ENCODE data around the gene UBE3B.

Gene UBE3B

GRCh38 chr12:109482491-109482890 lies 5.1 kb downstream of the UBE3B start:
- Histone ChIP-seq H4K20me1 (ENCODE audit: insufficient read depth, low read length, poor library complexity, severe bottlenecking) (no peaks in the 10 kb centered on the region), H2AFZ (ENCODE audit: low read length) (no peak overlapping the region), H3K9ac (ENCODE audit: low read depth, low read length, poor library complexity, severe bottlenecking) (no peak overlapping the region), H3K9me3 (ENCODE audit: insufficient read depth, low read depth, low read length) (no peaks in the 10 kb centered on the region), H3K79me2 (ENCODE audit: insufficient read depth, low read length) (peaks cover 20% of the 10 kb centered on the region), H3K27me3 (ENCODE audit: insufficient read depth, low read length, poor library complexity, severe bottlenecking) (no peaks in the 10 kb centered on the region), H3K4me2 (ENCODE audit: low read depth, low read length, poor library complexity, severe bottlenecking) (no peak overlapping the region), H3K4me3 (ENCODE audit: low read length, poor library complexity, severe bottlenecking) (no peak overlapping the region), H3F3A (ENCODE audit: low read depth) (no peaks in the 10 kb centered on the region; the same call in 1 of the 2 replicates), H3K4me1 (ENCODE audit: insufficient read depth, low read length, poor library complexity, severe bottlenecking) (peaks cover 12% of the 10 kb centered on the region), H3K36me3 (ENCODE audit: insufficient read depth, low read length) (peaks cover 17% of the 10 kb centered on the region; the same call in 1 of the 2 replicates), H3K9me2 (replicated peaks; ENCODE audit: low read depth, low read length) (no peaks in the 10 kb centered on the region)
- TF ChIP-seq EZH2phosphoT487 (IDR thresholded peaks at IDR 0.05; ENCODE audit: borderline replicate concordance) (no peak), CTCF (conservative IDR thresholded peaks at IDR 0.05; ENCODE audit: low read length) (no peak)

GRCh38 chr12:109482894-109483293 lies 5.5 kb downstream of the UBE3B start:
- H3K36me3 ChIP-seq (ENCODE audit: insufficient read depth, low read length): peaks cover 20% of the 10 kb centered on the region; the same call in 1 of the 2 replicates
- no peak overlapping the region for H3K4me2 ChIP-seq (ENCODE audit: low read depth, low read length, poor library complexity, severe bottlenecking)
- TF ChIP-seq CTCF (conservative IDR thresholded peaks at IDR 0.05; ENCODE audit: low read length): no peak
- no peak for TF ChIP-seq EZH2phosphoT487 (IDR thresholded peaks at IDR 0.05; ENCODE audit: borderline replicate concordance)

GRCh38 chr12:109483346-109483745 lies 5.9 kb downstream of the UBE3B start:
- Histone ChIP-seq H2AFZ (ENCODE audit: low read length) (no peak overlapping the region), H3K4me1 (ENCODE audit: insufficient read depth, low read length, poor library complexity, severe bottlenecking) (peaks cover 8% of the 10 kb centered on the region), H4K20me1 (ENCODE audit: insufficient read depth, low read length, poor library complexity, severe bottlenecking) (no peaks in the 10 kb centered on the region), H3K4me2 (ENCODE audit: low read depth, low read length, poor library complexity, severe bottlenecking) (no peak overlapping the region), H3K9me2 (replicated peaks; ENCODE audit: low read depth, low read length) (no peaks in the 10 kb centered on the region), H3K4me3 (ENCODE audit: low read length, poor library complexity, severe bottlenecking) (no peak overlapping the region), H3K9me3 (ENCODE audit: insufficient read depth, low read depth, low read length) (no peaks in the 10 kb centered on the region), H3K79me2 (ENCODE audit: insufficient read depth, low read length) (peaks cover 11% of the 10 kb centered on the region; the same call in 1 of the 2 replicates), H3K9ac (ENCODE audit: low read depth, low read length, poor library complexity, severe bottlenecking) (no peak overlapping the region), H3K27me3 (ENCODE audit: insufficient read depth, low read length, poor library complexity, severe bottlenecking) (no peaks in the 10 kb centered on the region), H3K36me3 (ENCODE audit: insufficient read depth, low read length) (peaks cover 25% of the 10 kb centered on the region; the same call in 1 of the 2 replicates), H3F3A (ENCODE audit: low read depth) (no peaks in the 10 kb centered on the region; the same call in 1 of the 2 replicates)
- TF ChIP-seq CTCF (conservative IDR thresholded peaks at IDR 0.05; ENCODE audit: low read length): no peak
- no peak for TF ChIP-seq EZH2phosphoT487 (IDR thresholded peaks at IDR 0.05; ENCODE audit: borderline replicate concordance)

More at GRCh38 chr12:109482894-109483293, 5.5 kb downstream of the UBE3B start:
- Histone ChIP-seq H3K27me3 (ENCODE audit: insufficient read depth, low read length, poor library complexity, severe bottlenecking) (no peaks in the 10 kb centered on the region), H3K9ac (ENCODE audit: low read depth, low read length, poor library complexity, severe bottlenecking) (no peak overlapping the region), H3K9me3 (ENCODE audit: insufficient read depth, low read depth, low read length) (no peaks in the 10 kb centered on the region), H3K4me1 (ENCODE audit: insufficient read depth, low read length, poor library complexity, severe bottlenecking) (peaks cover 12% of the 10 kb centered on the region), H2AFZ (ENCODE audit: low read length) (no peak overlapping the region), H3K4me3 (ENCODE audit: low read length, poor library complexity, severe bottlenecking) (no peak overlapping the region), H4K20me1 (ENCODE audit: insufficient read depth, low read length, poor library complexity, severe bottlenecking) (no peaks in the 10 kb centered on the region), H3K9me2 (replicated peaks; ENCODE audit: low read depth, low read length) (no peaks in the 10 kb centered on the region), H3F3A (ENCODE audit: low read depth) (no peaks in the 10 kb centered on the region; the same call in 1 of the 2 replicates), H3K79me2 (ENCODE audit: insufficient read depth, low read length) (peaks cover 16% of the 10 kb centered on the region)
